SK-N-MC (cell line): ENCODE data around the gene DAZAP1.

ENCODE experiments used
- EZH2 ChIP-seq: fragments of 200-600 bp; sonication (generic); IDR thresholded peaks from one replicate; pipeline ENCODE4 v1.6.1; 2017; ENCODE audit warnings: antibody characterized with exemption
- FOXP2 ChIP-seq: optimal IDR thresholded peaks from 2 replicates; pipeline ENCODE3; 2011; ENCODE audit warnings: mild to moderate bottlenecking, moderate library complexity; ENCODE audit not compliant: insufficient read depth; ENCODE audit errors: extremely low read length, control extremely low read depth
- POLR2AphosphoS5 ChIP-seq: IDR thresholded peaks from 2 replicates; pipeline ENCODE4 v1.6.1; 2012; ENCODE audit warnings: mild to moderate bottlenecking, low read depth, low read length, borderline replicate concordance

- no peak for TF ChIP-seq EZH2
- TF ChIP-seq POLR2AphosphoS5 = no peak; the same call in 1 of the 2 replicates
- no peak for TF ChIP-seq FOXP2
Measured at GRCh38 chr19:1433119-1434039, 26.0 kb downstream of the DAZAP1 start.
